NCI-H345 (cell line): ENCODE measurements around the gene ZNF785.
"Not testable (repeated sequence)": the region's sequence is repeated elsewhere in the genome, so short reads cannot be mapped to it uniquely, and the experiment has no call there.

Experiments used
- DNase-seq: peaks from one replicate; lab custom pipeline; 2025; lab: John Stamatoyannopoulos, UW

The ZNF785 gene

GRCh38 chr16:30585400-30586191 lies at the start of gene ZNF785:
Gene ZNF785, minus strand, starts transcription at chr16:30585697. Its CDS starts 86 bp downstream, at chr16:30585611.
- DNase-seq = peak; percentile 100

- no peak for DNase-seq
These were observed 48.0 kb upstream of the ZNF785 start for GRCh38 chr16:30633526-30633925.

DNA sequence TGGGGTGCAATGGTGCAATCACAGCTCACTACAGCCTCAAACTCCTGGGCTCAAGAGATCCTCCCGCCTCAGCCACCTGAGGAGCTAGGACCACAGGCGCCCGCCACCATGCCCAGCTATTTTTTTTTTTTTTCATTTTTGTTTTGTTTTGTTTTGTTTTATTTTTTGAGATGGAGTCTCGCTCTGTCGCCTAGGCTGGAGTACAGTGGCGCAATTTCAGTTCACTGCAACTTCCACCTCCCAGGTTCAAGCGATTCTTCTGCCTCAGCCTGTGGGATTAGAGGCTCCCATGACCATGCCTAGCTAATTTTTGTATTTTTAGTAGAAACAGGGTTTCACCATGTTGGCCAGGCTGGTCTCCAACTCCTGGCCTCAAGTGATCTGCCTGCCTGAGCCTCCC lies 47.0 kb upstream of the ZNF785 start:
- not testable (repeated sequence) for DNase-seq

DNA sequence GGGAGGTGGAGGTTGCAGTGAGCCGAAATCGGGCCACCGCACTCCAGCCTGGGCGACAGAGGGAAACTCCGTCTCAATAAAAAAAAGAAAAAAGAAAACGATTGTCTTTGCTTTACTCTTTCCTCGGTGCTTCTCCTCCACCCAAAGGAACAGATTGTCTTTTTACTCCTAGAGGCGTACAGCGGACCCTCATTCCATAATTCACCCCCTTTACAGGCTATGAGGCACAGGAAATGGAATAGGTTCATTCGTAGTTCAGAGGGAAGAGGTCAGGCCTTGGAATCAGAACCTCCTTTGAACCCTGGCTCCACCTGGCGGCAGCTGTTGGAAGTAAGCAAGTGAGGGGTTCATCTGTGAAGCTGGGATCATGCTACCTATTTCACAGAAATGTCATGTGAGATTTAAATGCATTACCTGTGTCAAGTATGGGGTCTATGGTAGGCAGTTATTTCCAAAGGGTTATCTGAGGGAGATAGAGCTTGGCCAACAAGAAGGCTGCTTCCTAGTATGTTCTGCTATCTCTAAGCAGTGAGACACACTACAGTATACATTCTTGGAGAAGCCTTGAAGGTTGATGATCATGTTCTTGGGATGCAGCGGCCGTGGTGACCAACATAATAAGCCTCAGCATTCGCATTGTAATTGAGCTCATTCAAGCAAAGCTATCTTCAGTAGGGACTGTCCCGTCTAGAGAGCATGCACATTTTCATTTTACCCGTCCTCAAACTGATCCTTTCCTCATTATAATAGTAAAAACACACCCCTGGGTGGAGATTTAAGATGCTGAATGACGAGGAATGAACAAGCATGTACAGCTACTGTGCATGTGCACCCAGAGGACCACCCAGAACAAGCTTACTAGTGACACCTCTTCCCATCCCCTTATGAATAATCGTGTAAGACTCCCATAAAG lies 43.4 kb upstream of the ZNF785 start:
- peak; percentile 91 for DNase-seq

- DNase-seq = no peak
These were observed 40.7 kb upstream of the ZNF785 start for GRCh38 chr16:30626236-30626635.

- no peak for DNase-seq
These were observed 38.2 kb upstream of the ZNF785 start for GRCh38 chr16:30623536-30624283.

GRCh38 chr16:30622455-30623032 lies 37.0 kb upstream of the ZNF785 start:
- DNase-seq = no peak

GRCh38 chr16:30621765-30622164 lies 36.3 kb upstream of the ZNF785 start:
- DNase-seq = no peak

- DNase-seq = no peak
These were observed 34.7 kb upstream of the ZNF785 start for GRCh38 chr16:30620169-30620568.

- DNase-seq = no peak
These were observed 34.1 kb upstream of the ZNF785 start for GRCh38 chr16:30619638-30620037.

- DNase-seq = no peak
These were observed 33.7 kb upstream of the ZNF785 start for GRCh38 chr16:30619202-30619601.

DNA sequence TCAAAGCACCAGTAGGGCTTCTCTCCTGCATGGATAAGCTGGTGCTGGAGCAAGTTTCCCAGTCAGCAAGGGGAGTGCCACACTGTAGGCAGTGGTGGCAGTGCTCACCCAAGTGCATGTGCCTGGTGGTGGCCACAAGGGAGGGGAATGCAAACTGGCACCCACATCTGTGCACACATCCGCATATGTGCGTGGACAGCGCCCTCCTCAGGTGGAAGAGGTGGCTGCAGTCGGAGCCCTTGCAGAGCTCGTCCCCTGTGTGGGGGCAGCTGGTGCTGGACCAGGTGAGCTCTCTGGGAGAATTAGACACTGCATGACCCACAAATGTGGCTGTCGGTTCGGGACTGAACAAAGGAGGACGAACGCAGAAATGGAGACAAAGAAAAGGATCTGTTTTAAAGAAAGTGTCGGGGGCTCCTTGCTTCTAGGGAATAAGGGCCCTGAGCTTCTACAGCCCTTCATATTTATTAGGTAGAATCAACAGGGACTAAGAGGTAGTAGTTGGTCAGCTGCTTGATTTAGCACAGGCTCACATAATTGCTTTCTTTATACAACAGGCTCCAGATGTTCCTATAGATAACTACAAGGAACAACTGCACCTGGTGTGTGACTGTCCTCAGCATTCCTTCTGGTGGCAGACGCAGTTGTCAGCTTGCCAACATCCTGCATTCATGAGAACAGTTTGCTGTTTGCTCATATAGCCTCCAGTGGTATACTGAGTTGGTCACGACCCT lies 30.0 kb upstream of the ZNF785 start:
- peak; percentile 70 for DNase-seq

- DNase-seq = peak; percentile 99
These were observed 24.7 kb upstream of the ZNF785 start, which contains the start of gene ZNF689 for GRCh38 chr16:30609926-30610839. Gene ZNF689, minus strand, starts transcription at chr16:30610389. Its CDS starts 348 bp downstream, at chr16:30610041.

DNA sequence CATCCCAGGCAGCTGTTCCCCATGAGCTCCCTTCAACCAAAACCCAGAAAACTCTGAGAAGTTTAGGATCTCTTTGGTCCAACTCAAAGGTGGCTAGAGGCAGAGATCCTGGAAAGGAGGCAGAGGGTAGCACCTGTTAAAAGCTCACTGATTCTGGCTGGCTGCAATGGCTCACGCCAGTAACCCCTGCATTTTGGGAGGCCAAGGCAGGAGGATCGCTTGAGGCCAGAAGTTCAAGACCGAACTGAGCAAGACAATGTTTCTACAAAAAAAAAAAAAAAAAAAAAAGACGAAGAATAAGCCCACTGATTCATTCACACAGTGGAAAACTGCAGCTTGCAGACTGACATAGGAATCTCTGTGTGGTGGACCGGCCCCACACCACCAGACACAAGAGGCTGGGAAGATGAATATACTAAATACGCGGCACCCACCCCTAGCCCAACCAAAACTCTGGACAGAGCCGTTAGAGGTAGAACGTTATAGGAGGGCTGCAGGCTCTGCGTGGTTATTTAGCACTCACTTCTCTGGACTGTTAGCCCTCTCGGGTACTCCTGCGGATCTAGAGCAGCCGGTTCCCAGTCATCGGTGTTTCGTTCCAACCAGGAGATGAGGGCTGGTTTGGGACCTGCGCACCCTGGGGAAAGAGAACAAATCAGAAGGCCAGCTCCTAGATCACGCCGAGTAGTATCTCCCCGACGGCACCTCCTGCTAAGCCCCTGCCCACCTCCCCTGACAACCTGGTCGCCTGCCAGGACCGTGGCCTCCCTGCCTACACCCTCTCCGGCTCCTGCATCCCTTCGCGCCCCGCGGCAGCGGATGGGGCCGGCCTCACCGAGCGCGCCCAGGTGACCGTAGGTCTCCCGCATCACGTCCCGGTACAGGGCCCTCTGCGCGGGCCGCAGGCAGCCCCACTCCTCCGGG lies 23.8 kb upstream of the ZNF785 start:
- peak; percentile 44 for DNase-seq

DNA sequence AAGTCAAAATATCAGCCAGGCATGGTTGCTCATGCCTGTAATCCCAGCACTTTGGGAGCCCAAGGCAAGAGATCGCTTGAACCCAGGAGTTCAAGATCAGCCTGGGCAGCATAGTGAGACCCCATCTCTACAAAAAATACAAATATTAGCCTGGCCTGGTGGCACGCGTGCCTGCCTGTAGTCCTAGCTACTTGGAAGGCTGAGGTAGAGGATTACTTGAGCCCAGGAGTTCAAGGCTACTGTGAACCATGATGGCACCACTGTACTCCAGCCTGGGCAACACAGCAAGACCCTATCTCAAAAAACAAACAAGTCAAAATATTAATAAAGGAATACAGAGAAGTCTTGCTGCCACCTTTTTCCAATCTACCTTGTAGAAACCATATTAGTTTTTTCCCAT lies 20.5 kb upstream of the ZNF785 start:
- no peak for DNase-seq

DNA sequence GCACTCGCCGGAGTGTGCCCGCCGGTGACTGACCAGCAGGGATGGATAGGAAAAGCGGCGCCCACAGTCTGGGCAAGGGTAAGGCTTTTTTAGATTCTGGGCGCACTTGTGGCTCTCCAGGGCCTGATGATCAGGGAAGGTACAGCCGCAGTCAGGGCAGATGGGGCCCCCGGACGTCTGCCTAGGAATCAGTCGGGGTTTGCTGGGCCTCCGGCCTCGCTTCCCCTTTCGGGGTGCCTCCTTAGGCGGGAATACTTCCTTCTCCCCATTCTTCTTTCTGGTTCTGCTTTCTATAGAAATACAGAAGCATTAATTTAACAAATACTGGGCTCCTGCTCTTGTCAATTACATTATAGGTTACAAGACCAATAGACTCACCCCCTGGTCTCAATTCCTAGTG lies 19.7 kb upstream of the ZNF785 start:
- no peak for DNase-seq

DNA sequence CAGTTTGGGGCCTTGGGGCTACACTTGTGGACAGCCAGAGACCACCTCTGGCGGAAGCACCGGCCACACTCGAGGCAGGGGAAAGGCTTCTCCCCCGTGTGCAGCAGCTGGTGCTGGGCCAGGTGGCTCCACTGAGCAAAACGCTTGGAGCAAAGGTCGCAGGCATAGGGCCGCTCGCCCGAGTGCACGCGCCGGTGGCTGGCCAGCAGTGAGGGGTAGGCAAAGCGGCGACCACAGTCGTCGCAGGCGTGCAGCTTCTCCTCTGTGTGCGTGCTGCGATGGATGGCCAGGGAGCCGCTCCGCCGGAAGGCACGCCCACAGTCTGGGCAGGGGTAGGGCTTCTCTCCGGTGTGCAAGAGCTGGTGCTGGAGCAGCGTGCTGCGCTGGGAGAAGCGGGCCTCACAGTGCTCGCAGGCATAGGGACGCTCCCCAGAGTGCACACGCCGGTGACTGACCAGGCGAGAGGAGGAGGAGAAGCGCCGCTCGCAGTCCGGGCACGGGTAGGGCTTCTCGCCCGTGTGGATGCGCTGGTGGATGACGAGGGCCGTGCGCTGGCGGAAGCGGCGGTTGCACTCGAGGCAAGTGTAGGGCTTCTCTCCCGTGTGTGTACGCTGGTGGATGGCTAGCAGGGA lies 18.9 kb upstream of the ZNF785 start:
- DNase-seq = no peak

- DNase-seq = no peak
These were observed 18.4 kb upstream of the ZNF785 start for GRCh38 chr16:30603945-30604315.
